GM12872 (cell line): ENCODE results near the gene POP7.

Source experiments
- TF ChIP-seq, protein P1 (sequence below): IDR thresholded peaks from 3 replicates; pipeline ENCODE4 v1.5.1; 2011; ENCODE audit warnings: low read depth, mild to moderate bottlenecking, low read length, moderate library complexity; ENCODE audit not compliant: insufficient read depth

The POP7 gene

DNA sequence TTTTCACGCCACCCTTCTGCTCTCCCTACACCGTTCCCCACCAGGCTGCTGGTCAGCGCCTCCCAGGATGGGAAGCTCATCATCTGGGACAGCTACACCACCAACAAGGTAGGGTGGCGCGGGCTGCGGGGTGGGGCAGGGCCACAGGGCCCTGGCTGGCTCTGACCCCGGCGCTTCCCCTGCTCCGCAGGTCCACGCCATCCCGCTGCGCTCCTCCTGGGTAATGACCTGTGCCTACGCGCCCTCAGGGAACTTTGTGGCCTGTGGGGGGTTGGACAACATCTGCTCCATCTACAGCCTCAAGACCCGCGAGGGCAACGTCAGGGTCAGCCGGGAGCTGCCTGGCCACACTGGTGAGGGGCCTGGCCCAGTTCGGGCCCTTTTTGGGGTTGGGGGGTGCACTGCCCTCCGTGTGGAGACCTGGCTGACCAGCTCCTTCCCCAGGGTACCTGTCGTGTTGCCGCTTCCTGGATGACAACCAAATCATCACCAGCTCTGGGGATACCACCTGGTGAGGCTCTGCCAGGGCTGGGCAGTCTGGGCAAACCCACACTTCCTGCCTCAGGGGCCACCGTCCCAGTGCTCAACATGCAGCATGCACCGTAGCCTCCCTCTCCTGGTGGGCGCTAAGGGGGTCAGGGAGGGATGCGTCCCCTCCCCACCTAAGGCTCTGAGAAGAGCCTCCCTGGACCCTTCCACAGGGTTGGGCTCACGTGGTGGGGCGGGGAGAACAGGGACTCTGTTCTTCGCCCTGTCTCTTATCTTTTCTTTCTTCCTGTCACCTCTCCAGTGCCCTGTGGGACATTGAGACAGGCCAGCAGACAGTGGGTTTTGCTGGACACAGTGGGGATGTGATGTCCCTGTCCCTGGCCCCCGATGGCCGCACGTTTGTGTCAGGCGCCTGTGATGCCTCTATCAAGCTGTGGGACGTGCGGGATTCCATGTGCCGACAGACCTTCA, 28.3 kb upstream of the POP7 start:
- TF ChIP-seq, protein P1, sequence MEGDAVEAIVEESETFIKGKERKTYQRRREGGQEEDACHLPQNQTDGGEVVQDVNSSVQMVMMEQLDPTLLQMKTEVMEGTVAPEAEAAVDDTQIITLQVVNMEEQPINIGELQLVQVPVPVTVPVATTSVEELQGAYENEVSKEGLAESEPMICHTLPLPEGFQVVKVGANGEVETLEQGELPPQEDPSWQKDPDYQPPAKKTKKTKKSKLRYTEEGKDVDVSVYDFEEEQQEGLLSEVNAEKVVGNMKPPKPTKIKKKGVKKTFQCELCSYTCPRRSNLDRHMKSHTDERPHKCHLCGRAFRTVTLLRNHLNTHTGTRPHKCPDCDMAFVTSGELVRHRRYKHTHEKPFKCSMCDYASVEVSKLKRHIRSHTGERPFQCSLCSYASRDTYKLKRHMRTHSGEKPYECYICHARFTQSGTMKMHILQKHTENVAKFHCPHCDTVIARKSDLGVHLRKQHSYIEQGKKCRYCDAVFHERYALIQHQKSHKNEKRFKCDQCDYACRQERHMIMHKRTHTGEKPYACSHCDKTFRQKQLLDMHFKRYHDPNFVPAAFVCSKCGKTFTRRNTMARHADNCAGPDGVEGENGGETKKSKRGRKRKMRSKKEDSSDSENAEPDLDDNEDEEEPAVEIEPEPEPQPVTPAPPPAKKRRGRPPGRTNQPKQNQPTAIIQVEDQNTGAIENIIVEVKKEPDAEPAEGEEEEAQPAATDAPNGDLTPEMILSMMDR, result no peak

- TF ChIP-seq, protein P1, result no peak
These were observed 27.5 kb upstream of the POP7 start for GRCh38 chr7:100678291-100678984.

- TF ChIP-seq, protein P1, result no peak
These were observed 26.6 kb upstream of the POP7 start for GRCh38 chr7:100679129-100679926.

GRCh38 chr7:100679927-100680575, 25.9 kb upstream of the POP7 start:
- TF ChIP-seq, protein P1, result no peak

- TF ChIP-seq, protein P1, result no peak
These were observed 25.2 kb upstream of the POP7 start for GRCh38 chr7:100680576-100681271.

DNA sequence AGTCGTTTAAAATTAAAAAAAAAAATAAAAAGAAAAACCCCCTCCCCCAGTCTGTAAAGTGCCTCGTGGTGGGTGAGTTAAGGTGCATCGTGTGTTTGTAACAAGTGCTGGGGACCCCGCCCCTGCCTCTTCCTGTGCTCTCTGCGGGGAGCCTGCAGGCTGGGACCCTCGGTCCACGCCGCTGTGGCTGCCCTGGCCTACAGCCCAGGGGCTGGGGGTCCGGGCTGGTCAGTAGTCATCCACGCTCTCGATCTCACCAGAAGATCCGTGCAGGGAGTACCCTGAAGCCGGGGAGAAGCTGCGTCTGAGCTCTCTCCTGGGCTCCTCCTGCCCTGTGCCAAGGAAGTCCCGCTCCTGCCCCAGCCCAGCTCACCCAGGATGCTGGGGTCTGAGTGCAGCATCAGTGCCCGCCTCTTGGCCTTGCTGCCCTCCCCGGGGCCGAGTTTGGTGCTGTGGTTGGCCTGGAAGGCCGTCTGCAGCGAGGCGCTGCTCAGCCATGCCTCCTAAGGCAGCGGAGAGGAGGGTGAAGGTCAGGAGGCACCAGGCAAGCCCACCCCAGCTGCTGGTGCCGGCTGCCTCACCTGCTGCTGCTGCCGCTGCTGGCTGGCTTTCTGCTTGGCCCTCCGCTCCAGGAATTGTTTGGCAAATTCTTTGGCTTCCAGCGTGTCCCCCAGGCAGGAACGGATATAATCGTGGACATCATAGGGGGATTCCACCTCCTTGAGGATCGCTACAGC, 24.3 kb upstream of the POP7 start:
- TF ChIP-seq, protein P1, result no peak
